ENCODE measurements around the gene MEMO1.
A peak's percentile ranks its signal among the peaks of the same experiment; 100 is the strongest.

The MEMO1 gene

DNA sequence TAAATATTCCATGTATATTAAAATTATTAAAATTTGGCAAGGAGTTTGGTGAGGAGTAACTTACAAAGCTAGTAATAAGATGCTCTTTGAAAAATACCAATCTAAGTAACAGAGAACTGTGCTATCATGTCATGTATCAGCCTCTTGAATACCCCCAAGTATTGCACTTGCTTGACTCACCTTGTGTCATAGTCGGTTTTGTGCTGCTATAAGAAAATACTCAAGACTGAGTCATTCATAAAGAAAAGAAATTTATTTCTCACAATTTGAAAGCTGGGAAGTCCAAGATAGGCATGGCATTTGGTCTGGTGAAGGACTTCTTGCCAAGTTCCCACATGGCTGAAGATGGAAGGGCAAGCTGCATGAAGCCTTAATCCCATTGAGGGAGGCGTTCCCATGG, 179.2 kb downstream of the MEMO1 start:
- no peak for TF ChIP-seq ZFX (IDR thresholded peaks at IDR 0.05; ENCODE audit: borderline replicate concordance)
- TF ChIP-seq, protein P1, sequence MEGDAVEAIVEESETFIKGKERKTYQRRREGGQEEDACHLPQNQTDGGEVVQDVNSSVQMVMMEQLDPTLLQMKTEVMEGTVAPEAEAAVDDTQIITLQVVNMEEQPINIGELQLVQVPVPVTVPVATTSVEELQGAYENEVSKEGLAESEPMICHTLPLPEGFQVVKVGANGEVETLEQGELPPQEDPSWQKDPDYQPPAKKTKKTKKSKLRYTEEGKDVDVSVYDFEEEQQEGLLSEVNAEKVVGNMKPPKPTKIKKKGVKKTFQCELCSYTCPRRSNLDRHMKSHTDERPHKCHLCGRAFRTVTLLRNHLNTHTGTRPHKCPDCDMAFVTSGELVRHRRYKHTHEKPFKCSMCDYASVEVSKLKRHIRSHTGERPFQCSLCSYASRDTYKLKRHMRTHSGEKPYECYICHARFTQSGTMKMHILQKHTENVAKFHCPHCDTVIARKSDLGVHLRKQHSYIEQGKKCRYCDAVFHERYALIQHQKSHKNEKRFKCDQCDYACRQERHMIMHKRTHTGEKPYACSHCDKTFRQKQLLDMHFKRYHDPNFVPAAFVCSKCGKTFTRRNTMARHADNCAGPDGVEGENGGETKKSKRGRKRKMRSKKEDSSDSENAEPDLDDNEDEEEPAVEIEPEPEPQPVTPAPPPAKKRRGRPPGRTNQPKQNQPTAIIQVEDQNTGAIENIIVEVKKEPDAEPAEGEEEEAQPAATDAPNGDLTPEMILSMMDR (IDR thresholded peaks at IDR 0.05), result no peak

DNA sequence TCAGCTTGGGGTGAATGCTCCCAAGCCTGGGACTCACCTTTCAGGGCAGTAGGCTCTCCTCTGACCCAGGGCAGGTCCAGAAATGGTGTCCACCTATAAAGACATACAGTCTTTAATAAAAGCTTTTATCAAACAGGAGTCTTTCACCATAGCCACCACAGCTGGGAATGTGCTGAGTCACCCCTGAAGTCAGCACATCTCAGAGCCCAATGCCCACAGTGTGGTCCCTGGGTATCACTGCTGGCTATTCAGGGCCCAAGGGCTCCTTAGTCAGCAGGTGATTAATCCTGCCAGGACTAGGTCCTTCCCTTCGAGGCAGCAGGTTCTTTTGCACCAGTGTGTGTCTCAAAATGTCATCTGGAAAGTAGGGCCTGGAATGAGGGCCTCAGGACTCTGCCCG, 181.9 kb downstream of the MEMO1 start:
- H3K27ac ChIP-seq, result no peak overlapping the region
- TF ChIP-seq, protein P1 (IDR thresholded peaks at IDR 0.05), result no peak
- TF ChIP-seq ZFX (IDR thresholded peaks at IDR 0.05; ENCODE audit: borderline replicate concordance), result no peak

More for the DNA sequence above, 179.2 kb downstream of the MEMO1 start:
- no peak overlapping the region for H3K27ac ChIP-seq

DNA sequence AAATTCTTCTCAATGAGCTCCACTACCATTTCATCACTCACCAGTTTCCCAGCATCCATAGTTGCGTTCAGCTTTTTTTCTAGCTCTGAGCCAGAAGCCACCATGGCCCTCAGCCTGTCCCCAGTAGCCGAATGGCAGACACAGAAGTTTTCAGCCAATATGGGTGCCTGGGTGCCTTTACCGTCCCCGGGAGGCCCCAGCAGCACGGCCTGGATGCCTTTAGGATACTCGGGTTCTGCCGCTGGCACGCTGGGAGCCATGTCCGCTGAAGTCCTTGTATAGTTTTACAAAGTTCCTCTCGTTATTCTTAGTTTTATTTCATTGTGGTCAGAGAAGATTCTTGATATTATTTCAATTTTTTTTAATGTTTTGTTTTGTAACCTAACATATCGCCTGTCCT, 187.2 kb downstream of the MEMO1 start:
- H3K27ac ChIP-seq, result no peak overlapping the region
- TF ChIP-seq, protein P1 (IDR thresholded peaks at IDR 0.05), result no peak
- TF ChIP-seq ZFX (IDR thresholded peaks at IDR 0.05; ENCODE audit: borderline replicate concordance), result no peak

DNA sequence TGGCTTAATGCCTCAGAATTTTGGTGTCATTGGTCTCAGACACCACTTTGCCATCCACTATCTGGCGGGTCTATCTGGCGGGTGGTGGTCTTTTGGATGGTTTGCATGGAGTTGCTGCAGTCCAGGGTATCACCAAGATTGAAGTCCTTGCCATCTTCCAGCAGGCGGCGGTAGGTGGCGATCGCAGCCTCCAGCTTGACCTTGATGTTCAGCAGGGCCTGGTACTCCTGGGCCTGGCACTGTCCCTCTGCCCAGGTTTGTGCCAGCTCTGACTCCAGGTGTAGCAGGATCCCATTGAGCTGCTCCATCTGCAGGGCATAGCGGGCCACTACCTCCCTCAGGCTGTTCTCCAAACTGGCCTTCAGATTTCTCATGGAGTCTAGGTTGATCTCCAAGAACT, 188.2 kb downstream of the MEMO1 start:
- no peak overlapping the region for H3K27ac ChIP-seq
- TF ChIP-seq, protein P1 (IDR thresholded peaks at IDR 0.05), result peak; percentile 21; the same call in 1 of the 2 replicates
- no peak for TF ChIP-seq ZFX (IDR thresholded peaks at IDR 0.05; ENCODE audit: borderline replicate concordance)

Measured in 22Rv1 (cell line).